Endodermal cell (in vitro differentiated cells): ENCODE measurements around the gene ISYNA1. TPM values are rescaled to one million over a fixed set of nuclear protein-coding genes. Genes with fewer than 3 reads are reported as not detected.
A peak's percentile ranks its signal among the peaks of the same experiment; 100 is the strongest.

ENCODE experiments used
- DNase-seq: peaks from one replicate; pipeline ENCODE4 v3.0.0-alpha.2; 2017
- H3K27ac ChIP-seq: 2 replicates; pipeline ENCODE4 v1.5.1; 2013; ENCODE audit warnings: mild to moderate bottlenecking, low read depth, low read length, moderate library complexity
- H3K27me3 ChIP-seq: 2 replicates; pipeline ENCODE4 v1.6.1; 2013; ENCODE audit warnings: mild to moderate bottlenecking, low read length, moderate library complexity; ENCODE audit not compliant: insufficient read depth, control insufficient read depth, poor library complexity, severe bottlenecking
- H3K36me3 ChIP-seq: 2 replicates; pipeline ENCODE4 v1.7.0; 2013; ENCODE audit warnings: mild to moderate bottlenecking, low read length, moderate library complexity; ENCODE audit not compliant: control insufficient read depth, insufficient read depth
- H3K4me1 ChIP-seq: one replicate; pipeline ENCODE4 v1.7.0; 2013; ENCODE audit warnings: low read length; ENCODE audit not compliant: control insufficient read depth, insufficient read depth
- H3K4me3 ChIP-seq: 2 replicates; pipeline ENCODE4 v1.5.1; 2013; ENCODE audit warnings: mild to moderate bottlenecking, low read length, moderate library complexity
- H3K9ac ChIP-seq: 2 replicates; pipeline ENCODE4 v1.6.1; 2013; ENCODE audit warnings: mild to moderate bottlenecking, low read length, moderate library complexity; ENCODE audit not compliant: poor library complexity, severe bottlenecking; ENCODE audit errors: extremely low read depth
- H3K9me3 ChIP-seq: 2 replicates; pipeline ENCODE4 v1.6.1; 2013; ENCODE audit warnings: mild to moderate bottlenecking, low read length, moderate library complexity; ENCODE audit not compliant: control insufficient read depth
- H3K27ac Mint-ChIP-seq: 2 replicates; pipeline ENCODE4 v1.8.0; 2020; ENCODE audit warnings: mixed read lengths
- H3K27me3 Mint-ChIP-seq: 2 replicates; pipeline ENCODE4 v1.8.0; 2021; ENCODE audit warnings: mild to moderate bottlenecking, mixed read lengths; ENCODE audit not compliant: insufficient read depth
- H3K36me3 Mint-ChIP-seq: 2 replicates; pipeline ENCODE4 v1.8.0; 2020; ENCODE audit warnings: low read depth, mixed read lengths
- H3K4me1 Mint-ChIP-seq: 2 replicates; pipeline ENCODE4 v1.8.0; 2020; ENCODE audit warnings: mixed read lengths
- H3K4me3 Mint-ChIP-seq: 2 replicates; pipeline ENCODE4 v1.8.0; 2020; ENCODE audit warnings: mild to moderate bottlenecking, moderate library complexity, mixed read lengths
- H3K9me3 Mint-ChIP-seq: 2 replicates; pipeline ENCODE4 v1.8.0; 2020; ENCODE audit warnings: mild to moderate bottlenecking, mixed read lengths
- WGBS, 2 experiments: methylation state at CpG; one replicate each; pipeline versions ENCODE4 v1.1.5 to v1.1.7; 2013; ENCODE audit warnings: missing lambda C conversion rate in 2 of 2, mixed read lengths in 1 of 2; ENCODE audit not compliant: insufficient coverage in 1 of 2, insufficient read length in 1 of 2; 5-methylcytosine and 5-hydroxymethylcytosine counted together
- total RNA-seq, 2 donors: library from RNA; stranded (reverse); fragmentation: NEBNext Ultra II Directional in 1 of 2; extraction: Animal tissue kit (Norgen Biotek cat#: 25700) in 1 of 2; gene quantifications; 2 replicates in 1 of 2; 3 replicates in 1 of 2; pipeline ENCODE4 v1.2.1, GENCODE V29; 2021
- TF ChIP-seq, protein P1 (sequence below): fragments of 200-600 bp; sonication (generic); conservative IDR thresholded peaks from 2 replicates; pipeline ENCODE4 v1.5.0; 2021; ENCODE audit warnings: antibody characterized with exemption, mild to moderate bottlenecking

Gene ISYNA1
- total RNA-seq, 2 donors from 2014 or later, result 156 to 212 TPM

- H3K9ac ChIP-seq, result no peak overlapping the region
- Mint-ChIP-seq H3K4me3 (no peak overlapping the region), H3K27ac (no peak overlapping the region), H3K9me3 (no peaks in the 10 kb centered on the region), H3K4me1 (peaks cover 4% of the 10 kb centered on the region), H3K36me3 (no peaks in the 10 kb centered on the region), H3K27me3 (peaks cover 55% of the 10 kb centered on the region)
- H3K4me1 ChIP-seq, result no peaks in the 10 kb centered on the region
- WGBS, 2 experiments, result 77 to 78% methylated on average over 6 to 10 of the region's 11 CpGs
- no peak for DNase-seq
- H3K4me3 ChIP-seq, result no peak overlapping the region
- no peaks in the 10 kb centered on the region for H3K9me3 ChIP-seq
- H3K27ac ChIP-seq, result no peak overlapping the region
- H3K36me3 ChIP-seq, result no peaks in the 10 kb centered on the region
- TF ChIP-seq, protein P1, sequence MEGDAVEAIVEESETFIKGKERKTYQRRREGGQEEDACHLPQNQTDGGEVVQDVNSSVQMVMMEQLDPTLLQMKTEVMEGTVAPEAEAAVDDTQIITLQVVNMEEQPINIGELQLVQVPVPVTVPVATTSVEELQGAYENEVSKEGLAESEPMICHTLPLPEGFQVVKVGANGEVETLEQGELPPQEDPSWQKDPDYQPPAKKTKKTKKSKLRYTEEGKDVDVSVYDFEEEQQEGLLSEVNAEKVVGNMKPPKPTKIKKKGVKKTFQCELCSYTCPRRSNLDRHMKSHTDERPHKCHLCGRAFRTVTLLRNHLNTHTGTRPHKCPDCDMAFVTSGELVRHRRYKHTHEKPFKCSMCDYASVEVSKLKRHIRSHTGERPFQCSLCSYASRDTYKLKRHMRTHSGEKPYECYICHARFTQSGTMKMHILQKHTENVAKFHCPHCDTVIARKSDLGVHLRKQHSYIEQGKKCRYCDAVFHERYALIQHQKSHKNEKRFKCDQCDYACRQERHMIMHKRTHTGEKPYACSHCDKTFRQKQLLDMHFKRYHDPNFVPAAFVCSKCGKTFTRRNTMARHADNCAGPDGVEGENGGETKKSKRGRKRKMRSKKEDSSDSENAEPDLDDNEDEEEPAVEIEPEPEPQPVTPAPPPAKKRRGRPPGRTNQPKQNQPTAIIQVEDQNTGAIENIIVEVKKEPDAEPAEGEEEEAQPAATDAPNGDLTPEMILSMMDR, result no peak
- peaks cover 10% of the 10 kb centered on the region for H3K27me3 ChIP-seq
Observed at GRCh38 chr19:18414504-18415177, 23.3 kb downstream of the ISYNA1 start.

DNA sequence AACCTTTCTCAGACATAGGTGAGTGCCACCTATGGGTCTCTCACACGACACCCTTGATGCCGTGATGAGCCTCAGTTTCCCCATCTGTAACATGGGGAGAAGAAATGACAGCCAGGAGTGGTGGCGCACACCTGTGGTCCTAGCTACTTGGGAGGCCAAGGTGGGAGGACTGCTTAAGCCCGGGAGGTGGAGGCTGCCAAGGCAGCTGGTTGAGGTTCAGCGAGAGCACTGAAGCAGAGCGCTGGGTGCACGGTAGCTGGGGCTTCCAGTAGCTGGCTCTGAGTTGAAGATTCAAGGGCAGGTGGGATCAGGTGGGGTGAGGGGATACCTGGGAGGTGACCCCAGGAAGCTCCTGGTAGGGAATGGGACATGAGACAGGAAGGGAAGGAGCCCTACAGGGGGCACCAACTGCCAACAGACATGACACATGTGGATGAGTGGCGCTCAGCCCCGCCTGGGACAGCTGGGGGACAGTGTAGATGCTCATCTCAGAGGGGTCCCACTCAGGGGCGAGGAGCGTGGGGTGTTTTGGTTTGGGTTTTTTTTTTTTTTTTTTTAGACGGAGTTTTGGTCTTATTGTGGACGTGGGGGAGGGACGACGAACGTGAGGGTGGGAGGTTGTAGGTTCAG, 25.2 kb downstream of the ISYNA1 start:
- Mint-ChIP-seq H3K4me1 (peaks cover 4% of the 10 kb centered on the region), H3K36me3 (no peaks in the 10 kb centered on the region), H3K27ac (no peak overlapping the region), H3K9me3 (no peaks in the 10 kb centered on the region), H3K4me3 (no peak overlapping the region), H3K27me3 (peaks cover 41% of the 10 kb centered on the region)
- TF ChIP-seq, protein P1, result peak; percentile 20
- Histone ChIP-seq H3K27me3 (no peaks in the 10 kb centered on the region), H3K4me1 (no peaks in the 10 kb centered on the region), H3K9me3 (no peaks in the 10 kb centered on the region), H3K9ac (no peak overlapping the region), H3K27ac (no peak overlapping the region), H3K36me3 (no peaks in the 10 kb centered on the region), H3K4me3 (no peak overlapping the region)
- WGBS, 2 experiments, result 88 to 97% methylated on average over 12 to 16 of the region's 16 CpGs
- no peak for DNase-seq

- TF ChIP-seq, protein P1, result peak; percentile 79
- no peaks in the 10 kb centered on the region for H3K9me3 ChIP-seq
- 76 to 78% methylated on average over 10 of the region's 10 CpGs for WGBS, 2 experiments
- H3K27me3 ChIP-seq, result no peaks in the 10 kb centered on the region
- H3K36me3 ChIP-seq, result no peaks in the 10 kb centered on the region
- no peaks in the 10 kb centered on the region for H3K4me1 ChIP-seq
- no peak overlapping the region for H3K4me3 ChIP-seq
- Mint-ChIP-seq H3K4me3 (no peak overlapping the region), H3K36me3 (no peaks in the 10 kb centered on the region), H3K4me1 (no peaks in the 10 kb centered on the region), H3K27me3 (peaks cover 22% of the 10 kb centered on the region), H3K27ac (no peak overlapping the region), H3K9me3 (no peaks in the 10 kb centered on the region)
- no peak overlapping the region for H3K9ac ChIP-seq
- no peak overlapping the region for H3K27ac ChIP-seq
- peak; percentile 90 for DNase-seq
Observed at GRCh38 chr19:18408053-18408476, 29.9 kb downstream of the ISYNA1 start.
